Measurements from ENCODE around the gene MYO1C. TPM values are rescaled to one million over a fixed set of nuclear protein-coding genes. Genes with fewer than 3 reads are reported as not detected.
"Not testable (repeated sequence)": the region's sequence is repeated elsewhere in the genome, so short reads cannot be mapped to it uniquely, and the experiment has no call there.

Gene MYO1C
- total RNA-seq, 1 donor = 250 TPM

GRCh38 chr17:1535737-1536136 is 43.3 kb upstream of the MYO1C start:
- Histone ChIP-seq H3K36me3 (ENCODE audit: insufficient read depth, low read length) (peaks cover 69% of the 10 kb centered on the region), H3K27ac (ENCODE audit: low read depth, low read length) (no peak overlapping the region), H3K79me2 (ENCODE audit: insufficient read depth, low read length) (no peaks in the 10 kb centered on the region), H4K20me1 (ENCODE audit: insufficient read depth, low read length) (no peaks in the 10 kb centered on the region), H3K27me3 (ENCODE audit: insufficient read depth, low read length) (no peaks in the 10 kb centered on the region), H2AFZ (ENCODE audit: low read length) (no peak overlapping the region), H3K4me1 (ENCODE audit: insufficient read depth, low read length) (no peaks in the 10 kb centered on the region), H3K9me3 (ENCODE audit: low read depth, low read length) (no peaks in the 10 kb centered on the region), H3K4me2 (ENCODE audit: insufficient read depth, low read length) (no peak overlapping the region), H3K4me3 (ENCODE audit: insufficient read depth, low read length) (no peak overlapping the region)
- no peak for TF ChIP-seq CTCF (IDR thresholded peaks at IDR 0.05; ENCODE audit: extremely low read depth, low read depth, low read length)
- no peak for DNase-seq (ENCODE audit: insufficient read length, low spot score, missing footprints)

- Histone ChIP-seq H3K27me3 (ENCODE audit: insufficient read depth, low read length) (no peaks in the 10 kb centered on the region), H3K79me2 (ENCODE audit: insufficient read depth, low read length) (no peaks in the 10 kb centered on the region), H4K20me1 (ENCODE audit: insufficient read depth, low read length) (no peaks in the 10 kb centered on the region), H3K4me1 (ENCODE audit: insufficient read depth, low read length) (no peaks in the 10 kb centered on the region), H3K4me2 (ENCODE audit: insufficient read depth, low read length) (no peak overlapping the region), H3K27ac (ENCODE audit: low read depth, low read length) (no peak overlapping the region), H3K36me3 (ENCODE audit: insufficient read depth, low read length) (peaks cover 62% of the 10 kb centered on the region), H3K9me3 (ENCODE audit: low read depth, low read length) (no peaks in the 10 kb centered on the region), H2AFZ (ENCODE audit: low read length) (no peak overlapping the region), H3K4me3 (ENCODE audit: insufficient read depth, low read length) (no peak overlapping the region)
- TF ChIP-seq CTCF (IDR thresholded peaks at IDR 0.05; ENCODE audit: extremely low read depth, low read depth, low read length) = no peak
- DNase-seq (ENCODE audit: insufficient read length, low spot score, missing footprints) = no peak
Observed at GRCh38 chr17:1533661-1534325, 41.3 kb upstream of the MYO1C start.

- Histone ChIP-seq H4K20me1 (ENCODE audit: insufficient read depth, low read length) (no peaks in the 10 kb centered on the region), H3K36me3 (ENCODE audit: insufficient read depth, low read length) (peaks cover 55% of the 10 kb centered on the region), H3K27me3 (ENCODE audit: insufficient read depth, low read length) (no peaks in the 10 kb centered on the region), H3K27ac (ENCODE audit: low read depth, low read length) (no peak overlapping the region), H2AFZ (ENCODE audit: low read length) (no peak overlapping the region), H3K79me2 (ENCODE audit: insufficient read depth, low read length) (no peaks in the 10 kb centered on the region), H3K4me2 (ENCODE audit: insufficient read depth, low read length) (no peak overlapping the region), H3K4me1 (ENCODE audit: insufficient read depth, low read length) (no peaks in the 10 kb centered on the region), H3K9me3 (ENCODE audit: low read depth, low read length) (no peaks in the 10 kb centered on the region), H3K4me3 (ENCODE audit: insufficient read depth, low read length) (no peak overlapping the region)
- DNase-seq (ENCODE audit: insufficient read length, low spot score, missing footprints) = no peak
- TF ChIP-seq CTCF (IDR thresholded peaks at IDR 0.05; ENCODE audit: extremely low read depth, low read depth, low read length) = peak; percentile 33
Observed at GRCh38 chr17:1532836-1533602, 40.5 kb upstream of the MYO1C start.

GRCh38 chr17:1529863-1530262 is 37.4 kb upstream of the MYO1C start:
- Histone ChIP-seq H4K20me1 (ENCODE audit: insufficient read depth, low read length) (no peaks in the 10 kb centered on the region), H3K4me1 (ENCODE audit: insufficient read depth, low read length) (no peaks in the 10 kb centered on the region), H3K79me2 (ENCODE audit: insufficient read depth, low read length) (no peaks in the 10 kb centered on the region), H3K27me3 (ENCODE audit: insufficient read depth, low read length) (no peaks in the 10 kb centered on the region), H3K27ac (ENCODE audit: low read depth, low read length) (no peak overlapping the region), H3K4me3 (ENCODE audit: insufficient read depth, low read length) (no peak overlapping the region), H2AFZ (ENCODE audit: low read length) (no peak overlapping the region), H3K4me2 (ENCODE audit: insufficient read depth, low read length) (no peak overlapping the region), H3K9me3 (ENCODE audit: low read depth, low read length) (no peaks in the 10 kb centered on the region), H3K36me3 (ENCODE audit: insufficient read depth, low read length) (peaks cover 42% of the 10 kb centered on the region)
- DNase-seq (ENCODE audit: insufficient read length, low spot score, missing footprints) = no peak
- TF ChIP-seq CTCF (IDR thresholded peaks at IDR 0.05; ENCODE audit: extremely low read depth, low read depth, low read length) = no peak

- not testable (repeated sequence) for H3K79me2 ChIP-seq (ENCODE audit: insufficient read depth, low read length); H3K4me1 ChIP-seq (ENCODE audit: insufficient read depth, low read length); H3K27me3 ChIP-seq (ENCODE audit: insufficient read depth, low read length); H3K27ac ChIP-seq (ENCODE audit: low read depth, low read length); H4K20me1 ChIP-seq (ENCODE audit: insufficient read depth, low read length); H3K9me3 ChIP-seq (ENCODE audit: low read depth, low read length); H2AFZ ChIP-seq (ENCODE audit: low read length); H3K4me3 ChIP-seq (ENCODE audit: insufficient read depth, low read length); DNase-seq (ENCODE audit: insufficient read length, low spot score, missing footprints); H3K4me2 ChIP-seq (ENCODE audit: insufficient read depth, low read length)
- peaks cover 33% of the 10 kb centered on the region for H3K36me3 ChIP-seq (ENCODE audit: insufficient read depth, low read length)
Observed at GRCh38 chr17:1526876-1527275, 34.4 kb upstream of the MYO1C start.
